Chondrocyte (in vitro differentiated cells): ENCODE results near the gene IDH3G. TPM values are rescaled to one million over a fixed set of nuclear protein-coding genes. Genes with fewer than 3 reads are reported as not detected.
"Not testable (repeated sequence)": the region's sequence is repeated elsewhere in the genome, so short reads cannot be mapped to it uniquely, and the experiment has no call there.

Source experiments
- DNase-seq: peaks from one replicate; pipeline ENCODE4 v3.0.0; 2021; ENCODE audit warnings: mixed read lengths, low spot score
- H3K27ac Mint-ChIP-seq: one replicate; pipeline ENCODE4 v1.8.0; 2021; ENCODE audit warnings: mild to moderate bottlenecking, moderate library complexity, mixed read lengths; ENCODE audit not compliant: unreplicated experiment
- H3K27me3 Mint-ChIP-seq: 2 replicates; pipeline ENCODE4 v1.8.0; 2021; ENCODE audit warnings: low read depth, mixed read lengths
- H3K36me3 Mint-ChIP-seq: 2 replicates; pipeline ENCODE4 v1.8.0; 2021; ENCODE audit warnings: low read depth, mixed read lengths
- H3K4me1 Mint-ChIP-seq: 2 replicates; pipeline ENCODE4 v1.8.0; 2021; ENCODE audit warnings: low read depth, mild to moderate bottlenecking, mixed read lengths
- H3K4me3 Mint-ChIP-seq: one replicate; pipeline ENCODE4 v1.8.0; 2021; ENCODE audit warnings: mild to moderate bottlenecking, moderate library complexity, mixed read lengths; ENCODE audit not compliant: unreplicated experiment
- H3K9me3 Mint-ChIP-seq: 2 replicates; pipeline ENCODE4 v1.8.0; 2021; ENCODE audit warnings: low read depth, mixed read lengths
- CTCF ChIP-seq: fragments of 200-600 bp; sonication (generic); IDR thresholded peaks from 2 replicates; pipeline ENCODE4 v1.5.0; 2021; ENCODE audit warnings: antibody characterized with exemption, mild to moderate bottlenecking, moderate library complexity
- total RNA-seq: library from RNA; stranded (reverse); gene quantifications from 3 replicates; pipeline ENCODE4 v1.2.1, GENCODE V29; 2021

The IDH3G gene
- total RNA-seq, 1 donor from 2014 or later = 42.8 TPM

- TF ChIP-seq CTCF = no peak
- Mint-ChIP-seq H3K4me1 (no peaks in the 10 kb centered on the region), H3K27me3 (no peaks in the 10 kb centered on the region), H3K9me3 (peaks cover 9% of the 10 kb centered on the region), H3K36me3 (no peaks in the 10 kb centered on the region), H3K27ac (no peak overlapping the region), H3K4me3 (no peak overlapping the region)
- DNase-seq = no peak
These were observed 43.9 kb downstream of the IDH3G start for GRCh38 chrX:153750127-153750774.

- not testable (repeated sequence) for H3K27ac Mint-ChIP-seq, H3K36me3 Mint-ChIP-seq, DNase-seq, H3K27me3 Mint-ChIP-seq, H3K4me1 Mint-ChIP-seq, H3K4me3 Mint-ChIP-seq, H3K9me3 Mint-ChIP-seq
These were observed 45.2 kb downstream of the IDH3G start for GRCh38 chrX:153749017-153749416.

GRCh38 chrX:153746991-153747390 is 47.2 kb downstream of the IDH3G start:
- H3K9me3 Mint-ChIP-seq, DNase-seq, H3K27ac Mint-ChIP-seq, H3K4me3 Mint-ChIP-seq, H3K36me3 Mint-ChIP-seq, H3K27me3 Mint-ChIP-seq, H3K4me1 Mint-ChIP-seq: not testable (repeated sequence)

GRCh38 chrX:153746359-153746758 is 47.8 kb downstream of the IDH3G start:
- no peak for DNase-seq
- Mint-ChIP-seq H3K27ac (no peak overlapping the region), H3K27me3 (no peaks in the 10 kb centered on the region), H3K4me1 (no peaks in the 10 kb centered on the region), H3K4me3 (no peak overlapping the region), H3K9me3 (peaks cover 6% of the 10 kb centered on the region), H3K36me3 (no peaks in the 10 kb centered on the region)
- no peak for TF ChIP-seq CTCF

- not testable (repeated sequence) for DNase-seq, H3K4me3 Mint-ChIP-seq, H3K27ac Mint-ChIP-seq, H3K9me3 Mint-ChIP-seq, H3K27me3 Mint-ChIP-seq, H3K4me1 Mint-ChIP-seq, H3K36me3 Mint-ChIP-seq
These were observed 49.1 kb downstream of the IDH3G start for GRCh38 chrX:153745067-153745433.

- no peaks in the 10 kb centered on the region for H3K4me1 Mint-ChIP-seq
- TF ChIP-seq CTCF = peak; percentile 37
- no peaks in the 10 kb centered on the region for H3K27me3 Mint-ChIP-seq
- no peak for DNase-seq
- no peaks in the 10 kb centered on the region for H3K36me3 Mint-ChIP-seq
- no peak overlapping the region for H3K27ac Mint-ChIP-seq
- peaks cover 6% of the 10 kb centered on the region for H3K9me3 Mint-ChIP-seq
- no peak overlapping the region for H3K4me3 Mint-ChIP-seq
These were observed 49.7 kb downstream of the IDH3G start for GRCh38 chrX:153744210-153745066.

GRCh38 chrX:153743468-153744209 is 50.5 kb downstream of the IDH3G start:
- not testable (repeated sequence) for H3K36me3 Mint-ChIP-seq, DNase-seq, H3K4me1 Mint-ChIP-seq, H3K27ac Mint-ChIP-seq, H3K4me3 Mint-ChIP-seq, H3K9me3 Mint-ChIP-seq, H3K27me3 Mint-ChIP-seq

GRCh38 chrX:153742796-153743467 is 51.2 kb downstream of the IDH3G start:
- not testable (repeated sequence) for H3K4me1 Mint-ChIP-seq, H3K4me3 Mint-ChIP-seq, H3K9me3 Mint-ChIP-seq, DNase-seq, H3K27ac Mint-ChIP-seq, H3K36me3 Mint-ChIP-seq, H3K27me3 Mint-ChIP-seq

- DNase-seq, H3K4me3 Mint-ChIP-seq, H3K9me3 Mint-ChIP-seq, H3K27me3 Mint-ChIP-seq, H3K36me3 Mint-ChIP-seq, H3K27ac Mint-ChIP-seq, H3K4me1 Mint-ChIP-seq: not testable (repeated sequence)
These were observed 52.1 kb downstream of the IDH3G start for GRCh38 chrX:153742111-153742510.
